ENCODE measurements around the gene SLC22A6.

Gene SLC22A6

GRCh38 chr11:62984451-62984991 lies at the start of gene SLC22A6:
Gene SLC22A6, minus strand, starts transcription at chr11:62984967. Its CDS starts 277 bp downstream, at chr11:62984690.
- no peak for DNase-seq (ENCODE audit: low read depth)

GRCh38 chr11:63032457-63032856 lies 47.7 kb upstream of the SLC22A6 start:
- no peak for DNase-seq (ENCODE audit: low read depth)

GRCh38 chr11:63023841-63024648 lies 39.3 kb upstream of the SLC22A6 start:
- DNase-seq (ENCODE audit: low read depth), result peak; percentile 84

GRCh38 chr11:63023222-63023814 lies 38.6 kb upstream of the SLC22A6 start:
- DNase-seq (ENCODE audit: low read depth), result no peak

- no peak for DNase-seq (ENCODE audit: low read depth)
These were observed 37.7 kb upstream of the SLC22A6 start for GRCh38 chr11:63022441-63022840.

GRCh38 chr11:63020671-63021291 lies 36.0 kb upstream of the SLC22A6 start:
- peak; percentile 7 for DNase-seq (ENCODE audit: low read depth)

- DNase-seq (ENCODE audit: low read depth), result no peak
These were observed 34.7 kb upstream of the SLC22A6 start for GRCh38 chr11:63019506-63019905.

GRCh38 chr11:63017306-63017974 lies 32.7 kb upstream of the SLC22A6 start:
- DNase-seq (ENCODE audit: low read depth), result no peak

GRCh38 chr11:63015521-63016215 lies 30.9 kb upstream of the SLC22A6 start, which contains the start of gene SLC22A8:
Gene SLC22A8, minus strand, starts transcription at chr11:63015841. Its CDS starts 883 bp downstream, at chr11:63014958.
- no peak for DNase-seq (ENCODE audit: low read depth)

GRCh38 chr11:63014408-63015055 lies 29.8 kb upstream of the SLC22A6 start:
- no peak for DNase-seq (ENCODE audit: low read depth)

- DNase-seq (ENCODE audit: low read depth), result no peak
These were observed 28.1 kb upstream of the SLC22A6 start for GRCh38 chr11:63012839-63013238.

GRCh38 chr11:63012430-63012829 lies 27.7 kb upstream of the SLC22A6 start:
- DNase-seq (ENCODE audit: low read depth), result no peak

GRCh38 chr11:63010934-63011439 lies 26.2 kb upstream of the SLC22A6 start:
- DNase-seq (ENCODE audit: low read depth), result no peak

- no peak for DNase-seq (ENCODE audit: low read depth)
These were observed 23.2 kb upstream of the SLC22A6 start for GRCh38 chr11:63007920-63008319.

GRCh38 chr11:63001456-63001855 lies 16.7 kb upstream of the SLC22A6 start:
- no peak for DNase-seq (ENCODE audit: low read depth)

- no peak for DNase-seq (ENCODE audit: low read depth)
These were observed 14.9 kb upstream of the SLC22A6 start for GRCh38 chr11:62999649-63000048.

- no peak for DNase-seq (ENCODE audit: low read depth)
These were observed 14.4 kb upstream of the SLC22A6 start for GRCh38 chr11:62999156-62999555.

GRCh38 chr11:62996271-62996670 lies 11.5 kb upstream of the SLC22A6 start:
- no peak for DNase-seq (ENCODE audit: low read depth)

- no peak for DNase-seq (ENCODE audit: low read depth)
These were observed 10.0 kb upstream of the SLC22A6 start for GRCh38 chr11:62994775-62995174.

- DNase-seq (ENCODE audit: low read depth), result no peak
These were observed 3.5 kb upstream of the SLC22A6 start for GRCh38 chr11:62988276-62988675.
